ENCODE measurements around the gene GRHPR.

The GRHPR gene

GRCh38 chr9:37433867-37434371 lies 11.4 kb downstream of the GRHPR start:
- no peak for DNase-seq (ENCODE audit: low read depth, low spot score)
- in situ Hi-C loops (cut with HindIII; ENCODE audit: low sequenced_read_pairs): no loop called here
- no peak overlapping the region for H3K4me3 ChIP-seq (ENCODE audit: low read depth, low read length)
- TF ChIP-seq CTCF (IDR thresholded peaks at IDR 0.05; ENCODE audit: low read depth, low read length): no peak

GRCh38 chr9:37436540-37436939 lies 14.0 kb downstream of the GRHPR start:
- in situ Hi-C loops (cut with HindIII; ENCODE audit: low sequenced_read_pairs): no loop called here
- H3K4me3 ChIP-seq (ENCODE audit: low read depth, low read length): no peak overlapping the region
- no peak for TF ChIP-seq CTCF (IDR thresholded peaks at IDR 0.05; ENCODE audit: low read depth, low read length)
- DNase-seq (ENCODE audit: low read depth, low spot score): no peak

- H3K4me3 ChIP-seq (ENCODE audit: low read depth, low read length): no peak overlapping the region
- no peak for DNase-seq (ENCODE audit: low read depth, low spot score)
- no peak for TF ChIP-seq CTCF (IDR thresholded peaks at IDR 0.05; ENCODE audit: low read depth, low read length)
- in situ Hi-C loops (cut with HindIII; ENCODE audit: low sequenced_read_pairs): no loop called here
Measured at GRCh38 chr9:37437010-37437409, 14.5 kb downstream of the GRHPR start.

- TF ChIP-seq CTCF (IDR thresholded peaks at IDR 0.05; ENCODE audit: low read depth, low read length): no peak
- H3K4me3 ChIP-seq (ENCODE audit: low read depth, low read length): no peak overlapping the region
- in situ Hi-C loops (cut with HindIII; ENCODE audit: low sequenced_read_pairs): no loop called here
- no peak for DNase-seq (ENCODE audit: low read depth, low spot score)
Measured at GRCh38 chr9:37437621-37438020, 15.1 kb downstream of the GRHPR start.

- TF ChIP-seq CTCF (IDR thresholded peaks at IDR 0.05; ENCODE audit: low read depth, low read length): no peak
- H3K4me3 ChIP-seq (ENCODE audit: low read depth, low read length): no peak overlapping the region
- in situ Hi-C loops (cut with HindIII; ENCODE audit: low sequenced_read_pairs): no loop called here
- no peak for DNase-seq (ENCODE audit: low read depth, low spot score)
Measured at GRCh38 chr9:37438359-37438758, 15.9 kb downstream of the GRHPR start.

- no peak for DNase-seq (ENCODE audit: low read depth, low spot score)
- in situ Hi-C loops (cut with HindIII; ENCODE audit: low sequenced_read_pairs): no loop called here
- no peak for TF ChIP-seq CTCF (IDR thresholded peaks at IDR 0.05; ENCODE audit: low read depth, low read length)
- no peak overlapping the region for H3K4me3 ChIP-seq (ENCODE audit: low read depth, low read length)
Measured at GRCh38 chr9:37441776-37442370, 19.4 kb downstream of the GRHPR start.

Data from astrocyte of the spinal cord (primary cell).